Measurements from ENCODE around the gene ADGRD2.

ADGRD2 gene

DNA sequence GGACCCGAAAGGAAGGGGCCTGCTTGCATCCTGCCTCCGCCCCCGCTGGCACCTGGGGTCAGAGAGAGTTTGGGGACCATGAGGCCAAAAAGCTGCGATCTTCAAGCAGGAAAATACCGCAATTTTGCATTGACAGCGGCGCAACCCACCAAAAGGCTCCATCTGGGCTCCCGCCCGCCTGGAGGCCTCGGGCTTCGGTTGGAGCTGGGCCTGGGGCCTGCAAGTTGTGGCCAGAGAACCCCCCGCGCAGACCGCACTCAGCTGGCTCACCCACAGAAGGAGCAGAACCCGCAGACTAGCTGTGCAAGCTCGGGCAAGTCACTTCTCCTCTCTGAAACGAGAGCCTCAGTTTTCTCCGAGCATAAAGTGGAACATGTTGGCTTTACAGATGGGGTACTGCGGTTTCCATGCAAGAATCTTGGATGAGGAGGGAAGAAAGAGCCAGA is 55.7 kb downstream of the ADGRD2 start:
- H3K4me1 ChIP-seq (ENCODE audit: control insufficient read depth, low read length): no peaks in the 10 kb centered on the region
- no peak overlapping the region for H3K4me2 ChIP-seq (ENCODE audit: low read length)
- H3K9me2 ChIP-seq (replicated peaks; ENCODE audit: control insufficient read depth, low read length): no peaks in the 10 kb centered on the region
- H4K20me1 ChIP-seq (ENCODE audit: control insufficient read depth, insufficient read depth, low read depth, low read length): no peaks in the 10 kb centered on the region
- no peaks in the 10 kb centered on the region for H3F3A ChIP-seq (ENCODE audit: control insufficient read depth, insufficient read depth)
- H3K9me3 ChIP-seq (ENCODE audit: control insufficient read depth, insufficient read depth, low read length): no peaks in the 10 kb centered on the region
- no peaks in the 10 kb centered on the region for H3K79me2 ChIP-seq (ENCODE audit: control insufficient read depth, low read length)
- TF ChIP-seq, protein P1, sequence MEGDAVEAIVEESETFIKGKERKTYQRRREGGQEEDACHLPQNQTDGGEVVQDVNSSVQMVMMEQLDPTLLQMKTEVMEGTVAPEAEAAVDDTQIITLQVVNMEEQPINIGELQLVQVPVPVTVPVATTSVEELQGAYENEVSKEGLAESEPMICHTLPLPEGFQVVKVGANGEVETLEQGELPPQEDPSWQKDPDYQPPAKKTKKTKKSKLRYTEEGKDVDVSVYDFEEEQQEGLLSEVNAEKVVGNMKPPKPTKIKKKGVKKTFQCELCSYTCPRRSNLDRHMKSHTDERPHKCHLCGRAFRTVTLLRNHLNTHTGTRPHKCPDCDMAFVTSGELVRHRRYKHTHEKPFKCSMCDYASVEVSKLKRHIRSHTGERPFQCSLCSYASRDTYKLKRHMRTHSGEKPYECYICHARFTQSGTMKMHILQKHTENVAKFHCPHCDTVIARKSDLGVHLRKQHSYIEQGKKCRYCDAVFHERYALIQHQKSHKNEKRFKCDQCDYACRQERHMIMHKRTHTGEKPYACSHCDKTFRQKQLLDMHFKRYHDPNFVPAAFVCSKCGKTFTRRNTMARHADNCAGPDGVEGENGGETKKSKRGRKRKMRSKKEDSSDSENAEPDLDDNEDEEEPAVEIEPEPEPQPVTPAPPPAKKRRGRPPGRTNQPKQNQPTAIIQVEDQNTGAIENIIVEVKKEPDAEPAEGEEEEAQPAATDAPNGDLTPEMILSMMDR (IDR thresholded peaks at IDR 0.05; ENCODE audit: low read depth, low read length, poor library complexity, severe bottlenecking): no peak
- TF ChIP-seq EZH2phosphoT487 (IDR thresholded peaks at IDR 0.05; ENCODE audit: borderline replicate concordance, low read length): no peak
- H3K27me3 ChIP-seq (ENCODE audit: control insufficient read depth, low read length): no peaks in the 10 kb centered on the region
- no peaks in the 10 kb centered on the region for H3K36me3 ChIP-seq (ENCODE audit: control insufficient read depth, low read length)
- H3K4me3 ChIP-seq (ENCODE audit: low read length): no peak overlapping the region
- H3K27ac ChIP-seq (ENCODE audit: low read depth, low read length): no peak overlapping the region

DNA sequence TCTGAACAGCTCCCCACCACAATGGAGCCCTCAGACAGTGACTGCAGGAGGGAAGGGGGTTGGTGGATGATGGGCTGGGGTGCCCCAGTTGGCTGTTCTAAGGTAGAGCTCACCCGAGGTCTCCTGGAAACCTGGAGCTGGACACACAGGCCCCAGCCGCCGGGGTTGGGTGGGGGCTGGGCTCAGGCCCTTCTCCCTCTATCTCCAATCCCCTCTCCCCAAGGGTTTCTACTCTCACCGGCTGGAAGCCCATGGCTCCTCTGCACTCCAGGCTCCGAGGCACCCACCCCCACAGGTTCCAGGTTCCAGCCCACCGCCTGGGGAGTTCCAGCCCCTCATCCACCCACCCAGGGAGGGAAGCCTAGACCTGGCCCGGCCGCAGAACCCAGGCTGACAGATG is 56.2 kb downstream of the ADGRD2 start:
- TF ChIP-seq, protein P1 (IDR thresholded peaks at IDR 0.05; ENCODE audit: low read depth, low read length, poor library complexity, severe bottlenecking): no peak
- no peaks in the 10 kb centered on the region for H3K9me3 ChIP-seq (ENCODE audit: control insufficient read depth, insufficient read depth, low read length)
- H3K4me1 ChIP-seq (ENCODE audit: control insufficient read depth, low read length): no peaks in the 10 kb centered on the region

DNA sequence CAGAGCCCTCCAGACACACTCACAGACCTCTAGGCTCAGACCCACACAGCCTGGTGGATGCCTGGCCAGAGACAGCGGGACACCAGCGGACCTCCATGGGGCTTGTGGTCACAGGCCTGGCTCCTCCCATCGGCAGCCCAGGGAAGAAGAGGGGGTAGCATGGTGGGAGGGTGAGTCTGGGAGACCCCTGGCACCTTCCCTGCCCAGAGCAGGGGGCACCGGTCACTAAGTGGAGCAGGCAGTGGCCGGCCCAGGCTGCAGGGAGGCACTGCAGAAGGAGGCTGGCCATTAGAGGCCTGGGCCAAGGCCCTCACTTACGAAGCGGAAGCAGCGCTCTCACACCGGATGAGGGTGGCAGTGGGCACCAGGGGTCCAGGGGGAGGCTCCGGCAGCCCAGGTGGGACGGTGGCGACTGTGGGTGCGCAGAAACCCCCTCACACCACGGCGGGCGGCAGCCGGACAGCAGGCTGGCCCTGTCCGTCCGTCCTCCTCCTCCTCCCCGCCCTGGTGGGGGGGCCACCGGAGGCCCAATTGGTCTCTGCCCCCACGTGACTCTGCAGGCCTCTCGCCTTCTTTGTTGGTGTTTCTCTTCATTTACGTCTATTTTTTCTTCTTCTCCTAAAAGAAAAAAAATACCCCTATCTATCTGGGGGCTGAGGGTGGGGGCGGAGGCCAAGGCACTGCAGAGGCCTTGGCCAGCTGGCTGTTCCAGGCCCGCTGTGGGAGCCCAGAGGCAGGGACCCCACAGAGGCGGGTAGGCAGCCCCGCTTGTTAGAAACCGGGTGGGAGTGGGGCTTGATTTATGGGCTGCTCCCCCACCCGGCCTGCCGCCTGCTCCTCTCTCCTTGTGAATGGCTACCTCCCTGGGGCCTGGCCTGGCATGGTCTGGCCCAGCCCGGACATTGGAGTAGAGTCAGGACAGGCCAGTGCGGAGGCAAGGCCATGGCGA is 57.0 kb downstream of the ADGRD2 start, which contains the start of gene NR5A1:
Gene NR5A1 (minus strand): TSS at position 469 of the 949 bp plus-strand sequence. CDS start 4,004 bp downstream, outside the sequence.
- H3K9me3 ChIP-seq (ENCODE audit: control insufficient read depth, insufficient read depth, low read length): no peaks in the 10 kb centered on the region
- no peaks in the 10 kb centered on the region for H3K79me2 ChIP-seq (ENCODE audit: control insufficient read depth, low read length)
- no peak for TF ChIP-seq EZH2phosphoT487 (IDR thresholded peaks at IDR 0.05; ENCODE audit: borderline replicate concordance, low read length)
- TF ChIP-seq, protein P1 (IDR thresholded peaks at IDR 0.05; ENCODE audit: low read depth, low read length, poor library complexity, severe bottlenecking): no peak
- H3K4me2 ChIP-seq (ENCODE audit: low read length): no peak within 1 kb of the TSS
- no peaks in the 10 kb centered on the region for H3F3A ChIP-seq (ENCODE audit: control insufficient read depth, insufficient read depth)
- H3K4me1 ChIP-seq (ENCODE audit: control insufficient read depth, low read length): no peaks in the 10 kb centered on the region
- H3K4me3 ChIP-seq (ENCODE audit: low read length): no peak within 1 kb of the TSS
- no peaks in the 10 kb centered on the region for H3K36me3 ChIP-seq (ENCODE audit: control insufficient read depth, low read length)
- H3K9me2 ChIP-seq (replicated peaks; ENCODE audit: control insufficient read depth, low read length): no peaks in the 10 kb centered on the region
- no peaks in the 10 kb centered on the region for H3K27me3 ChIP-seq (ENCODE audit: control insufficient read depth, low read length)
- no peak within 1 kb of the TSS for H3K27ac ChIP-seq (ENCODE audit: low read depth, low read length)
- no peaks in the 10 kb centered on the region for H4K20me1 ChIP-seq (ENCODE audit: control insufficient read depth, insufficient read depth, low read depth, low read length)

More for the DNA sequence above, 56.2 kb downstream of the ADGRD2 start:
- no peaks in the 10 kb centered on the region for H3K36me3 ChIP-seq (ENCODE audit: control insufficient read depth, low read length)
- no peaks in the 10 kb centered on the region for H4K20me1 ChIP-seq (ENCODE audit: control insufficient read depth, insufficient read depth, low read depth, low read length)
- no peaks in the 10 kb centered on the region for H3K27me3 ChIP-seq (ENCODE audit: control insufficient read depth, low read length)
- no peak overlapping the region for H3K27ac ChIP-seq (ENCODE audit: low read depth, low read length)
- H3K79me2 ChIP-seq (ENCODE audit: control insufficient read depth, low read length): no peaks in the 10 kb centered on the region
- no peaks in the 10 kb centered on the region for H3F3A ChIP-seq (ENCODE audit: control insufficient read depth, insufficient read depth)
- H3K4me3 ChIP-seq (ENCODE audit: low read length): no peak overlapping the region
- no peak overlapping the region for H3K4me2 ChIP-seq (ENCODE audit: low read length)
- no peaks in the 10 kb centered on the region for H3K9me2 ChIP-seq (replicated peaks; ENCODE audit: control insufficient read depth, low read length)

Data from DOHH2 (cell line).